Measurements from ENCODE around the gene MET.
A peak's percentile ranks its signal among the peaks of the same experiment; 100 is the strongest.
"Not testable (repeated sequence)": the region's sequence is repeated elsewhere in the genome, so short reads cannot be mapped to it uniquely, and the experiment has no call there.

MET gene

GRCh38 chr7:116671681-116672595, at the start of gene MET:
TSS of gene MET (plus strand) at chr7:116672196. CDS start at chr7:116699085, 26,889 bp downstream.
- H3K4me1 ChIP-seq (ENCODE audit: insufficient read depth, low read length): peaks cover 13% of the 10 kb centered on the region
- no peaks in the 10 kb centered on the region for H3K36me3 ChIP-seq (ENCODE audit: insufficient read depth, low read length)
- H3K9me3 ChIP-seq (ENCODE audit: low read length): no peaks in the 10 kb centered on the region
- H3K9ac ChIP-seq (ENCODE audit: low read length): peak within 1 kb of the TSS; percentile 7
- peak within 1 kb of the TSS; percentile 49 to 79 for H3K4me3 ChIP-seq (ENCODE audit: low read depth in 1 of 2, low read length in 2 of 2)
- peak within 1 kb of the TSS; percentile 74 for H3K27ac ChIP-seq (ENCODE audit: low read depth, low read length)
- peaks cover 0 to 7% of the 10 kb centered on the region in 2 donors for H3K27me3 ChIP-seq (ENCODE audit: control insufficient read depth in 1 of 2, insufficient read depth in 2 of 2, low read length in 2 of 2)

- Histone ChIP-seq H3K9ac (ENCODE audit: low read length) (no peak overlapping the region), H3K4me1 (ENCODE audit: insufficient read depth, low read length) (peaks cover 20% of the 10 kb centered on the region), H3K9me3 (ENCODE audit: low read length) (no peaks in the 10 kb centered on the region), H3K27ac (ENCODE audit: low read depth, low read length) (no peak overlapping the region), H3K4me3 (ENCODE audit: low read depth in 1 of 2, low read length in 2 of 2) (no peak overlapping the region), H3K36me3 (ENCODE audit: insufficient read depth, low read length) (no peaks in the 10 kb centered on the region), H3K27me3 (ENCODE audit: control insufficient read depth in 1 of 2, insufficient read depth in 2 of 2, low read length in 2 of 2) (no peaks in the 10 kb centered on the region)
These were observed 45.1 kb upstream of the MET start for GRCh38 chr7:116626886-116627285.

GRCh38 chr7:116629051-116629463, 42.9 kb upstream of the MET start:
- Histone ChIP-seq H3K36me3 (ENCODE audit: insufficient read depth, low read length) (no peaks in the 10 kb centered on the region), H3K27ac (ENCODE audit: low read depth, low read length) (peak overlapping the region; percentile 16), H3K4me1 (ENCODE audit: insufficient read depth, low read length) (peaks cover 20% of the 10 kb centered on the region), H3K4me3 (ENCODE audit: low read depth in 1 of 2, low read length in 2 of 2) (no peak overlapping the region), H3K27me3 (ENCODE audit: control insufficient read depth in 1 of 2, insufficient read depth in 2 of 2, low read length in 2 of 2) (no peaks in the 10 kb centered on the region), H3K9ac (ENCODE audit: low read length) (no peak overlapping the region), H3K9me3 (ENCODE audit: low read length) (no peaks in the 10 kb centered on the region)

- Histone ChIP-seq H3K27ac (ENCODE audit: low read depth, low read length) (no peak overlapping the region), H3K36me3 (ENCODE audit: insufficient read depth, low read length) (no peaks in the 10 kb centered on the region), H3K9me3 (ENCODE audit: low read length) (no peaks in the 10 kb centered on the region), H3K9ac (ENCODE audit: low read length) (no peak overlapping the region), H3K4me3 (ENCODE audit: low read depth in 1 of 2, low read length in 2 of 2) (no peak overlapping the region), H3K4me1 (ENCODE audit: insufficient read depth, low read length) (peaks cover 20% of the 10 kb centered on the region), H3K27me3 (ENCODE audit: control insufficient read depth in 1 of 2, insufficient read depth in 2 of 2, low read length in 2 of 2) (no peaks in the 10 kb centered on the region)
These were observed 41.6 kb upstream of the MET start for GRCh38 chr7:116630357-116630756.

GRCh38 chr7:116630932-116631671, 40.9 kb upstream of the MET start:
- Histone ChIP-seq H3K9me3 (ENCODE audit: low read length) (no peaks in the 10 kb centered on the region), H3K4me1 (ENCODE audit: insufficient read depth, low read length) (peaks cover 20% of the 10 kb centered on the region), H3K27ac (ENCODE audit: low read depth, low read length) (no peak overlapping the region), H3K36me3 (ENCODE audit: insufficient read depth, low read length) (no peaks in the 10 kb centered on the region), H3K4me3 (ENCODE audit: low read depth in 1 of 2, low read length in 2 of 2) (no peak overlapping the region), H3K9ac (ENCODE audit: low read length) (no peak overlapping the region), H3K27me3 (ENCODE audit: control insufficient read depth in 1 of 2, insufficient read depth in 2 of 2, low read length in 2 of 2) (no peaks in the 10 kb centered on the region)

GRCh38 chr7:116631676-116632075, 40.3 kb upstream of the MET start:
- no peaks in the 10 kb centered on the region for H3K36me3 ChIP-seq (ENCODE audit: insufficient read depth, low read length)
- H3K27me3 ChIP-seq (ENCODE audit: control insufficient read depth in 1 of 2, insufficient read depth in 2 of 2, low read length in 2 of 2): no peaks in the 10 kb centered on the region
- no peak overlapping the region for H3K27ac ChIP-seq (ENCODE audit: low read depth, low read length)
- H3K9ac ChIP-seq (ENCODE audit: low read length): no peak overlapping the region
- H3K4me3 ChIP-seq (ENCODE audit: low read depth in 1 of 2, low read length in 2 of 2): no peak overlapping the region
- H3K4me1 ChIP-seq (ENCODE audit: insufficient read depth, low read length): peaks cover 20% of the 10 kb centered on the region
- H3K9me3 ChIP-seq (ENCODE audit: low read length): no peaks in the 10 kb centered on the region

- peaks cover 20% of the 10 kb centered on the region for H3K4me1 ChIP-seq (ENCODE audit: insufficient read depth, low read length)
- no peak overlapping the region for H3K27ac ChIP-seq (ENCODE audit: low read depth, low read length)
- no peak overlapping the region for H3K9ac ChIP-seq (ENCODE audit: low read length)
- H3K9me3 ChIP-seq (ENCODE audit: low read length): no peaks in the 10 kb centered on the region
- no peaks in the 10 kb centered on the region for H3K36me3 ChIP-seq (ENCODE audit: insufficient read depth, low read length)
- H3K27me3 ChIP-seq (ENCODE audit: control insufficient read depth in 1 of 2, insufficient read depth in 2 of 2, low read length in 2 of 2): no peaks in the 10 kb centered on the region
- no peak overlapping the region for H3K4me3 ChIP-seq (ENCODE audit: low read depth in 1 of 2, low read length in 2 of 2)
These were observed 39.6 kb upstream of the MET start for GRCh38 chr7:116632384-116632783.

- no peak overlapping the region for H3K9ac ChIP-seq (ENCODE audit: low read length)
- no peak overlapping the region for H3K27ac ChIP-seq (ENCODE audit: low read depth, low read length)
- H3K4me3 ChIP-seq (ENCODE audit: low read depth in 1 of 2, low read length in 2 of 2): no peak overlapping the region
- H3K27me3 ChIP-seq (ENCODE audit: control insufficient read depth in 1 of 2, insufficient read depth in 2 of 2, low read length in 2 of 2): no peaks in the 10 kb centered on the region
- peaks cover 18% of the 10 kb centered on the region for H3K4me1 ChIP-seq (ENCODE audit: insufficient read depth, low read length)
- no peaks in the 10 kb centered on the region for H3K9me3 ChIP-seq (ENCODE audit: low read length)
- H3K36me3 ChIP-seq (ENCODE audit: insufficient read depth, low read length): no peaks in the 10 kb centered on the region
These were observed 38.6 kb upstream of the MET start for GRCh38 chr7:116633131-116633988.

- H3K9me3 ChIP-seq (ENCODE audit: low read length): no peaks in the 10 kb centered on the region
- no peaks in the 10 kb centered on the region for H3K27me3 ChIP-seq (ENCODE audit: control insufficient read depth in 1 of 2, insufficient read depth in 2 of 2, low read length in 2 of 2)
- no peaks in the 10 kb centered on the region for H3K4me1 ChIP-seq (ENCODE audit: insufficient read depth, low read length)
- H3K9ac ChIP-seq (ENCODE audit: low read length): no peak overlapping the region
- no peaks in the 10 kb centered on the region for H3K36me3 ChIP-seq (ENCODE audit: insufficient read depth, low read length)
- H3K4me3 ChIP-seq (ENCODE audit: low read depth in 1 of 2, low read length in 2 of 2): no peak overlapping the region
- H3K27ac ChIP-seq (ENCODE audit: low read depth, low read length): no peak overlapping the region
These were observed 35.0 kb upstream of the MET start for GRCh38 chr7:116636997-116637396.

GRCh38 chr7:116638592-116638991, 33.4 kb upstream of the MET start:
- not testable (repeated sequence) for H3K4me1 ChIP-seq (ENCODE audit: insufficient read depth, low read length); H3K4me3 ChIP-seq (ENCODE audit: low read depth in 1 of 2, low read length in 2 of 2); H3K9ac ChIP-seq (ENCODE audit: low read length); H3K9me3 ChIP-seq (ENCODE audit: low read length); H3K36me3 ChIP-seq (ENCODE audit: insufficient read depth, low read length); H3K27ac ChIP-seq (ENCODE audit: low read depth, low read length); H3K27me3 ChIP-seq (ENCODE audit: control insufficient read depth in 1 of 2, insufficient read depth in 2 of 2, low read length in 2 of 2)

- no peaks in the 10 kb centered on the region for H3K4me1 ChIP-seq (ENCODE audit: insufficient read depth, low read length)
- no peaks in the 10 kb centered on the region for H3K27me3 ChIP-seq (ENCODE audit: control insufficient read depth in 1 of 2, insufficient read depth in 2 of 2, low read length in 2 of 2)
- no peaks in the 10 kb centered on the region for H3K36me3 ChIP-seq (ENCODE audit: insufficient read depth, low read length)
These were observed 30.3 kb upstream of the MET start for GRCh38 chr7:116641551-116642153.

More at GRCh38 chr7:116641551-116642153, 30.3 kb upstream of the MET start:
- no peak overlapping the region for H3K27ac ChIP-seq (ENCODE audit: low read depth, low read length)
- no peak overlapping the region for H3K9ac ChIP-seq (ENCODE audit: low read length)
- H3K9me3 ChIP-seq (ENCODE audit: low read length): no peaks in the 10 kb centered on the region
- H3K4me3 ChIP-seq (ENCODE audit: low read depth in 1 of 2, low read length in 2 of 2): no peak overlapping the region
